ENCODE results near the gene MAN1A1.

DNA sequence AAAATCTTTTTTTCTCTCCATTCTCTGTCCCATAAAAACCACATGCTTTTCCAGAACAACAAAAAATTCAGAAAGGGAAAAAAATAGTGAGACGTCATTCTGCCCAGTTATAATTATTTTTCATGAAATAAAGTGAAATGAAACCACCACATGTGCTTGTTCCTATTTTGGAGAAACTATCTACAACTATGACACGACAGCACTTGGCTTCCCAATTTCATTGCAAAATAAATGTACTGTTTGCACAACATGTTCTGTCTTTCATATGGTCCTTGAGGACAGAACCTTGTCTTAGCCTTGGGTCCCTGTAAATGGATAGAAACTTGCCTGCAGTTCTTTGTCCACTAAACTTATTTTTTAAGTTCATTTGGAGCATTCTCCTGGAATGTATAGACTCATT is 5.6 kb upstream of the MAN1A1 start:
- TF ChIP-seq FOXA1 (IDR thresholded peaks at IDR 0.05) = no peak
- no peak for TF ChIP-seq LEF1 (IDR thresholded peaks at IDR 0.05; ENCODE audit: borderline replicate concordance)
- TF ChIP-seq SP1 (IDR thresholded peaks at IDR 0.05) = no peak
- TF ChIP-seq TARDBP (IDR thresholded peaks at IDR 0.05) = no peak
- no peak for TF ChIP-seq FOXK2 (IDR thresholded peaks at IDR 0.05)
- TF ChIP-seq NFRKB (IDR thresholded peaks at IDR 0.05) = no peak
